ENCODE measurements around the gene WNK1.
"Not testable (repeated sequence)": the region's sequence is repeated elsewhere in the genome, so short reads cannot be mapped to it uniquely, and the experiment has no call there.

Gene WNK1

DNA sequence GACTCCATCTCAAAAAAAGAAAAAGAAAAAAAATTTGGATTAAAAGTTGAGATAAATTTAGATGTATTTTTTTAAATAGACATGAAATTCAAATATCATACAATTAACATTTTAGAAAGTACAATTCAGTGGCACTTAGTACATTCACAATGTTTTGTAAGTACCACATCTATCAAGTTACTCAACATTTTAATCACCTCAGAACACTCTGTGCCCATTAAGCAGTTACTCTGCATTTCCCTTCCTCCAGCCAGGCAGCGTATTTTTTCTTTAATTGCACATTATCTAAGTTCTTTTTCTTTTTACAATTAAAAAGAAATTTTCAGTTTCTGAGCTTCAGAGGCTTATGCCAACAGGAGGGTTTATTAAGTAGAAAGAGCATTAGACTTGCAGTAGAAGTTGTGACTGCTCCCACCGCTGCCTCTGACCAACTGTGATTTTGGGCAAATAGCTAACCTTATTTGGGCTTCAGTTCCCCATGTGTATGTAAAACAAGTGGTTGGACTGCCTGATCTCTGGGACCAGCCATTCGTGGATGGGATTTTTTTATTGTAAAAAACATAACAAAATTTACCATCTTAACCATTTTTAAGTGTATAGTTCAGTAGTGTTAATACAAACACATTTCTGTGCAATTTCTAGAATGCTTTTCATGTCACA is 65.7 kb downstream of the WNK1 start:
- DNase-seq (ENCODE audit: low read depth in 2 of 2): no peak

DNA sequence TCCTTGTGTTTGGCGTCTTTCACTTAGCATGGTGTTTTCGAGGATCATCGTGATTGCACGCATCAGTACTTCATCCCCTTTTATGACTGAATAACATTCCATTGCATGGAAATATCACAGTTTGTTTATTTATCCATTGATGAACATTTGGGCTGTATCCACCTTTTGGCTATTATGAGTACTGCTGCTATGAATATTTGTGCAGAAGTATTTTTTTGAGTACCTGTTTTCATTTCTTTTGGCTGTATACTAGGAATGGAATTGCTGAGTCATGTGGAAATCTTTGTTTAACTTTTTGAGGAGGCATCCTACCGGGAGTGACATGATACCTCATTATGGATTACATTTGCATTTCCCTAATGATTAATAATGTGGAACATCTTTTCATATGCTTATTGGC is 66.4 kb downstream of the WNK1 start:
- no peak for DNase-seq (ENCODE audit: low read depth in 2 of 2)

DNA sequence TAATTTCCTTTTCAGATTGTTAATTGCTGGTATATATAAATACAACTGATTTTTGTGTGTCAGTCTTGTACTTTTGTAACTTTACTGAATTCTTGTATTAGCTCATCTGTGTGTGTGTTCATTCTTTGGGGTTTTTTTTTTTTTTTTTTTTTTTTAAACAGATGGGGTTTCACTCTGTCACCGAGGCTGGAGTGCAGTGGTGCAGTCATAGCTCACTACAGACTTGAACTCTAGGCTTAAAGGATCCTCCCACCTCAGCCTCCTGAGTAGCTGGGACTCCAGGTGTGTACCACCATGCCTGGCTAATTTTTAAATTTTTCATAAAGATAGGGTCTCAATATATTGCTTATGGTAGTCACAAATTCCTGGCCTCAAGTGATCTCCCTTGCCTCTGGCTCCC is 68.0 kb downstream of the WNK1 start:
- no peak for DNase-seq (ENCODE audit: low read depth in 2 of 2)

DNA sequence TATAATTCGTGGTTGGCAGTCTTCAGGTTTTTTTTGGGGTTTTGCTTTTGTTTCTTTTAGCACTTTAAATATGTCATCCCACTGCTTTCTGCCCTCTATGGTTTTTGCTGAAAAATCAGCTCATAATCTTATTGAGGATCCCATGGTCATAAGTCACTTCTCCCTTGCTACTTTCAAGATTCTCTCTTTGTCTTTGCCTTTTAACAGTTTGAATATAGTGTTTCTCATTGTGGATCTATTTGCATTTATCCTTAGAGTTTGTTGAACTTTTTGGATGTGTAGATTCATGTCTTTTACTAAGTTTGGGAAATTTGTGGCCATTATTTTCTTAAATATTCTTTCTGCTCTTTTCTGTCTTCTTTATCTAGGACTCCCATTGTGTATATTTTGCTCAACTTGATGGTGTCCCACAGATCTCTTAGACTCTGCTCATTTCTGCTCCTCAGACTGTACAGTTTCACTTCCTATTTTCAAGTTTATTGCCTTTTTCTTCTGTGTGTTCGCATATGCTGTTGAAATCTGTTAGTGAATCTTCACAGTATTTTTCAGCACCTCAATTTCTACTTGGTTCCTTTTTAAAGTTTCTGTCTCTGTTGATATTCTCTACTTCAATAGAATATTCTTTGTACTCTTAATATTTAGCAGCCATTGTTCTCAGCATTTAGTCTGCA is 70.8 kb downstream of the WNK1 start:
- no peak for DNase-seq (ENCODE audit: low read depth in 2 of 2)

DNA sequence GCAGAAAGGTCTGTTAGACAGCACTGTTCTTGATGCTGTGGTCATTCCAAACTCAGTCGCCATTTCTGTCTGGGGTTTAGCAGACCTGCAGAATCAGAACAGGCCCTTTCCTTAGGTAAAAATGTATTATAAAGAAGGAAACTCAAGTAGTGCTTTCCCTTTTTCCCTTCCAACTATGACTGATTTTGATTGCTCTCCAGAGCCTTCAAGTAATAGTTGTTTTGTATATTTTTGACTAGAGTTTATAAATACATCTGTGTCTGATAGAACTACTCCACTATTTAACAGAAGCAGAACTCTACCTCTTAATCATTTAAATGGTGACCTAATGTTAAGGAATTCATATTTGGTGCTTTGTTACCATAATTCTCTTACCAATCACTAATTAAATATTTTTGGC is 74.0 kb downstream of the WNK1 start:
- DNase-seq (ENCODE audit: low read depth in 2 of 2): no peak

DNA sequence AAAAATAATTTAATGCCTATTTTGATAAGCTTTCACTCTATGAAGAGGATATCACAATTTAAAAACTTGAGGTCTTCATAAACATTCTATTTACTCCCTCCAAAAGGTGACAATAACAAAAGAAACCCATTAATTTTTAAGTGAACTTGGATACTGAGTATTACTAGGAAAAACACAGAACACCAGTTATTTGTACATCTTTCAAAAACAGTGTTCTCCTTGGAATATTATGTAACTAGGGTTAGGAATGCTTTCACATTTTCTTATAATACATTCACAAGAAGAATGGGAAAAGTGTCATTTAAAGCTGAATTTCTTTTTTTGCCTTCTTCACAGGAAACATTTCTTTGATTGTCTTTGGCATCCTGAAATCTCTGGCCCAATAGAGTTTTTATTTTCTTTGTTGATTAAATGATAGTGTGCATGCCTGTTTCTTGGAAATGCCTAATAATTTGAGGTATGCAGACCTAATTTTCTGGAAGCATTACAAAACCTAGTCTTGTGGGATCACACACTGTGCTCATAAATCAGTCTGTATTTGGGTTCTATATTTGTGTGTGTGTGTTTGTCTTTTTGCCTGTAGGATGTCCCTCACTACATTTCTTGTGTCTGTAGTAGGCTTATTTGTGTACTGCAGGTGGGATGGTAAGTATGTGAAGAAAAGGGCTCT is 76.5 kb downstream of the WNK1 start:
- DNase-seq (ENCODE audit: low read depth in 2 of 2): no peak

DNA sequence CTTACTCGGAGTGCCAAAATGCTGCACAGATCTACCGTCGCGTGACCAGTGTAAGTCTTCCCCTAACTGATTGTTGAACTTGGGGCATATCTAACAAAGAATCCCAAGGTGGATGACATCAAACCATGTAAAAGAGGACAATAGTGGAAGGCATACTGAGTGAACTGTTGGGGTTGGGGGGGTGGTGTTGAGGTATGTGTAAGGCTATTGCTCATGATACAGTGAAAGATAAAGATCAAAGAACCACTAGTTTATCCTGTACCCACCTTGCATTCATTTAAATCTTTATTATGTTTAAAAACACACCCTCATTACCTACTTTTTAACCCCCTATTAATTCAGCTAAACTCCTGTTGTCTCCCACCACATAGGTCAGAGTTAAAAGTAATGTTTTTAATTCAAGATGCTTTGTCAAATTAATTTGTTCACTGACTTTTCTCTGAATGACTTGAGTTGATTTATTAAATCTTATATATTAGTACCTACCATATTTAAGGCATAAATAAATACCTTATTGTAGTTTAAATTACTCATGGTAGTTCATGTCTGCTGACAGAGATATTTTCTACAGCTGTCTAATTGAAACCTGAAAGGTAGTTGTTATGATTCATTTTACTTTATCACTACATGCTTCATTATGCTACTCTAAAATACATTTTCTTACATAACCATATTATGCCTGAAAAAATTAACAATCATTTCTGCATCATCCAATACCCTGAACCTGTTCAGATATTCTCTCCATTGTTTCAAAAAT is 77.9 kb downstream of the WNK1 start:
- DNase-seq (ENCODE audit: low read depth in 2 of 2): no peak

DNA sequence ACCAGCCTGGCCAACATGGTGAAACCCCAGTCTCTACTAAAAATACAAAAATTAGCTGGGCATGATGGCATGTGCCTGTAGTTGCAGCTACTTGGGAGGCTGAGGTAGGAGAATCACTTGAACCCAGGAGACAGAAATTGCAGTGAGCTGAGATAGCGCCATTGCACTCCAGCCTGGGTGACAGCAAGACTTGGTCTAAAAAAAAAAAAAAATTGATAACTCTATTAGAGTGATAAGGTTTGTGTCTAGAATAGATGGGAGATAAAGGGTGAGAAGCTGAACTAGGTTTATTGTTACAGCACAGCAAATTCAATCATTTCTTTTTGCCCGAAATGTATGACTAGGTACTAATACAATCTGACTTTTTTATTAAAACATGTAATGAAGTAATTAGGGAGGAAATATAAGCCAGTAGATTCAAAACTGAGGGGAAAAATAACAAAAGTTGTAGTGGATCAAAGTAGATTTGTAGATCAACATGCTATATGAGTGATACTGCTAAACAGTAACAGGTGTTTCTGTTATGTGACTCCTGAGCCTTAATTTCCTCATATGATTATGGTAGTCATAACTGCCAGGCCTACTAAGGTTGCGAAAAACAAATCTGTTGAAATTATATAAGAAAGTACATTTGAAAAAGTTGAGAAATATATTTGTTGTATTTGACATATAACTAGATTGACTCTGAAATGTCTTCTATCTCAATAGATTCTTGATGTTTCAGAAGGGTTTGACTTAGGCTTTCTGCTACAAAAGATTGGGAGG is 83.6 kb downstream of the WNK1 start:
- no peak for DNase-seq (ENCODE audit: low read depth in 2 of 2)

DNA sequence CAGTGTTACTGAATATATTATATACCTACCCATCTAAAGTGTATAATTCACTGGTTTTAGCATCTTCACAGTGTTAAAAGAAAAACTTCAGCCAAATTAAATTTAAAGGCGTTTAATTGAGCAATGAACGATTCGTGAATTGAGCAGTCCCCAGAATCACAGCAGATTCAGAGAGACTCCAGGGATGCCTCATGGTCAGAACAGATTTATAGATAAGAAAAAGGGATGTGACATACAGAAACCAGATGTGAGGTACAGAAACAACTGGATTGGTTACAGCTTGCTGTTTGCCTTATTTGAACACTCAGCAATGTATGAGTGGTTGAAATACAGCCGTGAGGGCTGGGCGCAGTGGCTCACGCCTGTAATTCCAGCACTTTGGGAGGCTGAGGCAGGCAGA is 84.6 kb downstream of the WNK1 start:
- no peak for DNase-seq (ENCODE audit: low read depth in 2 of 2)

DNA sequence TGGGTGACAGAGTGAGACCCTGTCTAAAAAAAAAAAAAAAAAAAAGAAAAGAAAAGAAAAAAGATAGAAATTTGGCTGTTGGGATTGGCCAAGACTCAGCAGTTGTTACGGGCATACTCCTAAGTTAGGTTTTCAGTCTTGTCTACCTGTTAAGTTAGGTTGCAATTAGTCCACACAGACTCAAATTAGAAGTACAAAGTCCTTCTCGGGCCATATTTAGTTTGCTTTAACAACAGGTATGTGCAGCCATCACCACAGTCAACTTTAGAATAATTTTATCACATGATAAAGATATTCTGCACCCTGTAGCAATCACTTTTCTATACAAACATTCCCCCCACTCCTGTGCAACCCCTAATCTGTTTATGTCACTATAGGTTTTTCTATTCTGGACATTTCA is 85.2 kb downstream of the WNK1 start:
- no peak for DNase-seq (ENCODE audit: low read depth in 2 of 2)

DNA sequence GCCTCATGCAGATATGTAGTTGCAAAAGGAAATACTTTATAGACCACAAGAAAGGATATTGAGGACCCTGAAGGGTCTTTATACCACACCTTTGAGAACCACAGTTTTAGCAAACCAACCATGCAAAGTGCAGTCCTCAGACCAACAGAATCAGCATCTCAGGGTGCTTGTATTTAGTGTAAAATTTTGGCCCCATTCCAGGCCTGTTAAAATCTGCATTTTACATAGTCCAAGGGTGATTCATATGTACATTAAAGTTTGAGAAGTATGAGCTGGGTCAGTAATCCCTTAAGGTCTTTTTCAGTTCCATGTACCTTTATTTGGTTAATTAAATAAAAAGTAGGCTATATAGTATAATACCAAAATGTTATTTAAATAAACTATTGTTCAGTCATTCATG is 91.2 kb downstream of the WNK1 start:
- DNase-seq (ENCODE audit: low read depth in 2 of 2): no peak

DNA sequence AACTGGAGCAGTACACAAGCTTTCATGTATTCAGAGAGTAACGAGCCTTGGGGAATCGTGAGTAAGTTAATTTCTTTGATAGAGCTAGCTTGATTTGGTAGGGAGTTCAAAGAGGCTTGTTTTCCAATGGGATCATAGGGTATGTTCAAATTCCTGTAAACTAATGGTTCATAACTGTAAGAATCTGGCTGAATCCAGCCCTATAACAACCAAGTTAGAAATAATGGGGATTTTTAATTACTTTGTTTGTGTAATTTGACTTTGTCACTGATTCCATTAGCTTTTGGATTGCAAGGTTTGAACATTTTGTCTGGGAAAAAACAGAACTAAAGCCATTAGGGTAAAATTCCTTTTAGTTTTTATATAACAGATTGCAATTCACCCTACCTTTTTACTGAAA is 94.0 kb downstream of the WNK1 start:
- no peak for DNase-seq (ENCODE audit: low read depth in 2 of 2)

DNA sequence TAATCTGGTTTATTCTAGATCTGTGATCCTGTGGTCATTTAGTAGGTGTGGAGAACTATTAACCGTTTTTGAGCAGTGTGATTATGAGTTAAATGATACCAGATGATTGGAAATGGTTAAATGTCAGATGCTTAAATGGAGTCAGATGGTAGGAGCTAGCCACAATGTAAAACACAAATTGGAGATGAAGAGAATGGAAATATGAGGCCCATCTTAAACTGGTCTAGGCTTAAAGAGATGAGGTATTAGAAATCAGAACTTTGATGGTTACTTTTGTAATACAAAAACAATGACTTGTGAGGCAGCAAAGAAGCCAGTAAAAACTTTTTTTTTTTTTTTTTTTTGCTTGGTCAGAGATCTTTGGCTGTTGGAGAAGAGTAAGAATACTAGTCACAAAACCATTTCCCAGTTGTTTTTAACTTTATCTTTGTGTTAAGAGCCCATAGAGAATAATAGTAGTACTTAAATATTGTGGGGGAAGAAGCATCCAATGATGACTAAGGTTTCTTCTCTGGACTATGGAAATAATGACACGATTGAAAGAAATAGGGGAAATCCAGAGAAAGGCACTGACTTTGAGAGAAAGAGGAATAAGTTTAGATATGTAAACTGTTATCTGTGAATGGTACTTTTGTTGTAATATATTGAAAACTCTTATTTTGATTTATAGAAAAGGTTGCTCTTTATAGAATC is 95.9 kb downstream of the WNK1 start:
- no peak for DNase-seq (ENCODE audit: low read depth in 2 of 2)

DNA sequence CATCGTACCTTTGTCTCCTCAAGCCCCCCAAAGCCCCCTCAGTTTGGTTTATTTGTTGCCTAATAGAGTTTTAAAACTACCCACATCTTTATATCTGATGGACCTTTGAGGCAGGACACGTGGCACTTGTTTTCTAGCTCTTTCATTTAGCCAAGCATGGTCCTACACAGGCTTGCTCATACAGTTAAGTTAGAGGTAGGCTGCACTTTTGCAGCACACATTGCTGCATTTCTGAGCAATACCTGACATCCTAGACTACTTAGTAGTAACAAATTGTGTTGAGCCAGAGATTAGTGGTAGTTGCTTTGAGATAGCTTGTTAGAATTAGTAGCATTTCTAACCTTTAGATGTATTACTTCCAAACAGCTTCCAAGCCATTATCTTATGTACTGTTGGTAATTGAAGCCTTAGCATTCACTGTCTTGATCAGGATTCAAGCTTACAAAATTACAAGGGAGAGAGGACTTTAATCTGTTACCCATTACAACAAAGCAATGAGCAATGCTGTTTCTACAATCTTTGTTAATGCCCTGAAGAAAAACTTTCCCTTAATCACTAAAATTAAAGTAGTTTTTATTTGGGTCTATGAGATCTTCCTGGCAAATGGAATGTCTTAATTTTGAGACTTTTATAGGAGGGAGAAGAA is 96.6 kb downstream of the WNK1 start:
- DNase-seq (ENCODE audit: low read depth in 2 of 2): no peak

DNA sequence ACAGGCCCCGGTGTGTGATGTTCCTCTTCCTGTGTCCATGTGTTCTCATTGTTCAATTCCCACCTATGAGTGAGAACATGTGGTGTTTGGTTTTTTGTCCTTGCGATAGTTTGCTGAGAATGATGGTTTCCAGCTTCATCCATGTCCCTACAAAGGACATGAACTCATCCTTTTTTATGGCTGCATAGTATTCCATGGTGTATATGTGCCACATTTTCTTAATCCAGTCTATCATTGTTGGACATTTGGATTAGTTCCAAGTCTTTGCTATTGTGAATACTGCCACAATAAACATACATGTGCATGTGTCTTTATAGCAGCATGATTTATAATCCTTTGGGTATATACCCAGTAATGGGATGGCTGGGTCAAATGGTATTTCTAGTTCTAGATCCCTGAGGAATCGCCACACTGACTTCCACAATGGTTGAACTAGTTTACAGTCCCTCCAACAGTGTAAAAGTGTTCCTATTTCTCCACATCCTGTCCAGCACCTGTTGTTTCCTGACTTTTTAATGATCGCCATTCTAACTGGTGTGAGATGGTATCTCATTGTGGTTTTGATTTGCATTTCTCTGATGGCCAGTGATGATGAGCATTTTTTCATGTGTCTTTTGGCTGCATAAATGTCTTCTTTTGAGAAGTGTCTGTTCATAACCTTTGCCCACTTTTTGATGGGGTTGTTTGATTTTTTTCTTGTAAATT is 97.5 kb downstream of the WNK1 start:
- not testable (repeated sequence) for DNase-seq (ENCODE audit: low read depth in 2 of 2)

DNA sequence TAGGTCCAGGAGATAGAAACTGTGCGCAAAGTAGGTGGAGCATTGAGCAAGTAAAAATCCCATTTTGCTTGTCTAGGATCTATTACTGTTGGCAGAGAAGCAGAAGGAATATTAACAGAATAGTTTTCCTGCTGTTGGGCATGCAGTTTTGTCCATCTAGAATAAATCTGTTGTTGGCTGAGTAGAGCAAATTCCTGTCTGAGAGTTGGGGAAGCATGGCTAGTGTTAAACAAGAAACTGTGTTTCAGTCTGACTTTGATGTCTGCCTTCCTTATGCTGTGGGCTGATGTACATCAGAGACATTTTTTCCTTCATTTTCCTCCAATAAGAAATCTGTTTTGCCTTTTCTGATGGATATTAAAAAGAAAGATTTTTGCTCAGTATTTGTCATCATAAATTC is 99.0 kb downstream of the WNK1 start:
- no peak for DNase-seq (ENCODE audit: low read depth in 2 of 2)

DNA sequence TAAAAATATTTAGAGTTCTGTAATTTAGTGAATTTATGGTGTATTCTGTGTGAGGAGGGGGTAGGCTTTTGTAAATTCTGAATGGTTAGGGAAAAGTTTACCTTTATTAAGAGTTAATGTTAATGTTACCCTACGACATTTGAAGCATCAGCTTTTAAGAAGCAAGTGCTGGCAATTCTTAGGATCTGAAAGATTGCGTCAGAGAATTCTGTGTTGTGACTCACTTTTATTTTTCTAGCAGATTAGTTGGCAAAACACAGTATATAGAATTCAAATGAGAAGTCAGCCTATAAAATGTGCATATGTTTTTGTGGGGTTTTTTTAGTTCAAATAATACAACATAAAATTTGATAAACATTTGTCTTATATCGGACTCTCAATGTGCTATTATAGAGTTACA is 99.5 kb downstream of the WNK1 start:
- no peak for DNase-seq (ENCODE audit: low read depth in 2 of 2)

DNA sequence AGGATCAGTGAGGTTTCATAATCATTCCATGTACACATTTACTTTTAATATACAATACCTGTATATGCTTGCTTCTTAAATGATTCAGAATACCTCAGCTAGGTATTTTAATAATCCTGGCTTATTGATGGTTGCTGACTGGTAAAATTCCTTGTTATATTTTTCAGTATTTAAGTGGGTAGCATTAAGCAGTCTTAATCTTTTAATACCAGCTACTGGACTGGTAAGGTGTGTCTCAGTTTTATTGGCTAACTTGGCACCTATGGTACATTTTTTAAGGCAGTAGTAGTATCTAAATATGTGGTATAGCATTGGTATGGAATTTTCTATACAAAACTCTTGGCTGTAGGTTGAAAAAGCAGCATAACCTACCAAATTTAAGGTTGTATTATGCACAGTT is 100.5 kb downstream of the WNK1 start:
- no peak for DNase-seq (ENCODE audit: low read depth in 2 of 2)

DNA sequence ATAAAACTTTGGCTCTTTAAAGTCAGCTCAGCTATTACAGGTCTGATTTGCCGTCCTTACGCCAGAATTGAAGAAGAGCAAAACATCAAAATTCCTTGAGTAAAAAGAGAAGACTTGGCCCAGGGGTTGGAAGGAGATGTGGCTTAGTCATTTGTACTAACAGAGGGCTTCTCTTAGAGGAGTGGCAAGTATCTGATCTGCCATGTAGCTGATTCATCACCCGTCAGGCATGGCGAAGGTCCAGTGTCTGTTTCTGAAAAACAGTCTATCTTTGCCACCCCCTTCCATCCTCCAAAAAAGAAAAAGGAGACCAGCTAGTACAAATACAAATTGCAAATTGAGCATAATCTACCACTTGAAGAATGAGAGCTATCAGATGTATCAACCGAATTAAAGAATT is 105.2 kb downstream of the WNK1 start:
- DNase-seq (ENCODE audit: low read depth in 2 of 2): no peak

DNA sequence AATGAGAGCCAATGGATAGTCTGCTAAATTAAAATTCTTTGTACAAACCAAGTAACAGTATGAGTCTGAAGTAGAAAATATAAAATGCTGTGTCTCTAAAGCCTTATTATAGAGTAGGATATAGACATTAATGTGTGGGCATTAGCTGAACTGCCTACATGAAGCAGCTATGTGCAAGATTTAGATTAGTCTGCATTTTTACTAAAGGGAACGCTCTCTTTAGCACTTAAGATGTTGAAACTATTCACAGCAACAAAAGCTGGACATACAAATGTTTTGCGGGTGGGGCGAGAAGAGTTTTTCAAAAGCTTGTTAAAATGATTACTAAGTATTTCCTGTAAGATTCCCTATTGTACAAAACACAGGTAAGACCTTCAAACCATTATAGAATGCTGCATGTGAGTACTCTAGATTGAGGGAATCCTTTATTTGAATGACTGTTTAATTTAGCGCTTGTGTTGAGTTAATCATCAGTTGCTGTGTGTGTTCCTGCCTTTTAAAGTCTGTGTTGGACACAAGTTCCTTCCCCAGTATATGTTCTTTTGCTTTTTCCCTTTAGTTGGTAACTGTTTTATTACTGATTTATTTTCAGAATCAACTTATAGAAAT is 110.0 kb downstream of the WNK1 start:
- DNase-seq (ENCODE audit: low read depth in 2 of 2): no peak

Data from stimulated activated CD4-positive, alpha-beta T cell treated with anti-CD3 and anti-CD28 coated beads, Interleukin-1b, Interleukin-23, amount 100 ng/mL, for 4 hours (primary cell).